ENCODE data around the gene TBL1X. TPM values are rescaled to one million over a fixed set of nuclear protein-coding genes. Genes with fewer than 3 reads are reported as not detected.

TBL1X gene
- total RNA-seq, 1 donor from 2014 or later: 32.5 TPM

GRCh38 chrX:9597361-9598035 lies 132.6 kb downstream of the TBL1X start:
- H3K4me1 Mint-ChIP-seq: peaks cover 9% of the 10 kb centered on the region
- H3K27ac Mint-ChIP-seq (ENCODE audit: unreplicated experiment): no peak overlapping the region
- H3K36me3 Mint-ChIP-seq (ENCODE audit: low read depth): peaks cover 13% of the 10 kb centered on the region
- H3K27me3 Mint-ChIP-seq (ENCODE audit: low read depth): no peaks in the 10 kb centered on the region
- no peak for TF ChIP-seq CTCF (conservative IDR thresholded peaks at IDR 0.05)
- no peak overlapping the region for H3K4me3 Mint-ChIP-seq
- peaks cover 4% of the 10 kb centered on the region for H3K9me3 Mint-ChIP-seq
- no peak for DNase-seq (ENCODE audit: low read depth, low spot score)

- Mint-ChIP-seq H3K27ac (ENCODE audit: unreplicated experiment) (no peak overlapping the region), H3K4me1 (peaks cover 9% of the 10 kb centered on the region), H3K4me3 (no peak overlapping the region), H3K27me3 (ENCODE audit: low read depth) (no peaks in the 10 kb centered on the region), H3K9me3 (peaks cover 4% of the 10 kb centered on the region), H3K36me3 (ENCODE audit: low read depth) (peaks cover 9% of the 10 kb centered on the region)
- TF ChIP-seq CTCF (conservative IDR thresholded peaks at IDR 0.05): no peak
- DNase-seq (ENCODE audit: low read depth, low spot score): no peak
Measured at GRCh38 chrX:9598344-9598743, 133.5 kb downstream of the TBL1X start.

GRCh38 chrX:9604111-9604907 lies 139.5 kb downstream of the TBL1X start:
- Mint-ChIP-seq H3K9me3 (peaks cover 6% of the 10 kb centered on the region), H3K4me3 (no peak overlapping the region), H3K27me3 (ENCODE audit: low read depth) (no peaks in the 10 kb centered on the region), H3K36me3 (ENCODE audit: low read depth) (peaks cover 10% of the 10 kb centered on the region), H3K27ac (ENCODE audit: unreplicated experiment) (no peak overlapping the region), H3K4me1 (peaks cover 18% of the 10 kb centered on the region)
- no peak for DNase-seq (ENCODE audit: low read depth, low spot score)
- TF ChIP-seq CTCF (conservative IDR thresholded peaks at IDR 0.05): no peak

- TF ChIP-seq CTCF (conservative IDR thresholded peaks at IDR 0.05): no peak
- no peak for DNase-seq (ENCODE audit: low read depth, low spot score)
- Mint-ChIP-seq H3K36me3 (ENCODE audit: low read depth) (peaks cover 7% of the 10 kb centered on the region), H3K9me3 (peaks cover 6% of the 10 kb centered on the region), H3K4me1 (peaks cover 18% of the 10 kb centered on the region), H3K27ac (ENCODE audit: unreplicated experiment) (no peak overlapping the region), H3K4me3 (no peak overlapping the region), H3K27me3 (ENCODE audit: low read depth) (no peaks in the 10 kb centered on the region)
Measured at GRCh38 chrX:9604908-9605306, 140.0 kb downstream of the TBL1X start.

GRCh38 chrX:9605484-9605883 lies 140.6 kb downstream of the TBL1X start:
- Mint-ChIP-seq H3K27me3 (ENCODE audit: low read depth) (no peaks in the 10 kb centered on the region), H3K4me3 (no peak overlapping the region), H3K27ac (ENCODE audit: unreplicated experiment) (no peak overlapping the region), H3K9me3 (peaks cover 6% of the 10 kb centered on the region), H3K4me1 (peaks cover 18% of the 10 kb centered on the region), H3K36me3 (ENCODE audit: low read depth) (peaks cover 7% of the 10 kb centered on the region)
- DNase-seq (ENCODE audit: low read depth, low spot score): no peak
- TF ChIP-seq CTCF (conservative IDR thresholded peaks at IDR 0.05): no peak

Measured in neural crest cell (in vitro differentiated cells).